GM12875 (cell line): Measurements from ENCODE around the gene TATDN2.
A peak's percentile ranks its signal among the peaks of the same experiment; 100 is the strongest.
"Not testable (repeated sequence)": the region's sequence is repeated elsewhere in the genome, so short reads cannot be mapped to it uniquely, and the experiment has no call there.

Source experiments
- H3K4me3 ChIP-seq: one replicate; pipeline ENCODE4 v1.5.1; 2011; ENCODE audit warnings: low read depth, low read length, control low read depth
- TF ChIP-seq, protein P1 (sequence below): IDR thresholded peaks from 2 replicates; pipeline ENCODE4 v1.5.1; 2011; ENCODE audit warnings: low read depth, mild to moderate bottlenecking, control low read depth, inconsistent platforms, low read length, moderate library complexity, borderline replicate concordance; ENCODE audit not compliant: insufficient read depth

The TATDN2 gene

DNA sequence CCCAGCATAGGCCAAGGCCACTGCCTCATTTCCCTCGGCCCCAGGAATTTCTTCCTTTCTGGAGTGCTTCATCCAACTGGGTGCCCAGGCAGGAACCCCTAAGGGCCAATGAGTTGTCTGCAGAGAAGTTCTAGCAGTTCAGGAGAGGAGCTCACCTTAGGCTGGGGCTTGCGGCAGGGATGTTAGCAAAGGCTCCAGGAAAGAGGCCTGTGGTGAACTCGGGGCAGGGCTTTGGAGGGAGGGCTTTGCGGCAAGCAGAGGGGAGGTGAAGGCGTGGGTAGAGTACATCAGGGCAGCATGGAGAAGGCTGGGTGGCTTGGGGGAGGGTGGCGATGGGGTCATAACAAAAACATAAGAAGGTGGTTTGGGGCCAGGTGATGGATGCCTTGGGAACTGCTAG lies 43.4 kb downstream of the TATDN2 start:
- TF ChIP-seq, protein P1, sequence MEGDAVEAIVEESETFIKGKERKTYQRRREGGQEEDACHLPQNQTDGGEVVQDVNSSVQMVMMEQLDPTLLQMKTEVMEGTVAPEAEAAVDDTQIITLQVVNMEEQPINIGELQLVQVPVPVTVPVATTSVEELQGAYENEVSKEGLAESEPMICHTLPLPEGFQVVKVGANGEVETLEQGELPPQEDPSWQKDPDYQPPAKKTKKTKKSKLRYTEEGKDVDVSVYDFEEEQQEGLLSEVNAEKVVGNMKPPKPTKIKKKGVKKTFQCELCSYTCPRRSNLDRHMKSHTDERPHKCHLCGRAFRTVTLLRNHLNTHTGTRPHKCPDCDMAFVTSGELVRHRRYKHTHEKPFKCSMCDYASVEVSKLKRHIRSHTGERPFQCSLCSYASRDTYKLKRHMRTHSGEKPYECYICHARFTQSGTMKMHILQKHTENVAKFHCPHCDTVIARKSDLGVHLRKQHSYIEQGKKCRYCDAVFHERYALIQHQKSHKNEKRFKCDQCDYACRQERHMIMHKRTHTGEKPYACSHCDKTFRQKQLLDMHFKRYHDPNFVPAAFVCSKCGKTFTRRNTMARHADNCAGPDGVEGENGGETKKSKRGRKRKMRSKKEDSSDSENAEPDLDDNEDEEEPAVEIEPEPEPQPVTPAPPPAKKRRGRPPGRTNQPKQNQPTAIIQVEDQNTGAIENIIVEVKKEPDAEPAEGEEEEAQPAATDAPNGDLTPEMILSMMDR, result no peak
- H3K4me3 ChIP-seq, result no peak overlapping the region

DNA sequence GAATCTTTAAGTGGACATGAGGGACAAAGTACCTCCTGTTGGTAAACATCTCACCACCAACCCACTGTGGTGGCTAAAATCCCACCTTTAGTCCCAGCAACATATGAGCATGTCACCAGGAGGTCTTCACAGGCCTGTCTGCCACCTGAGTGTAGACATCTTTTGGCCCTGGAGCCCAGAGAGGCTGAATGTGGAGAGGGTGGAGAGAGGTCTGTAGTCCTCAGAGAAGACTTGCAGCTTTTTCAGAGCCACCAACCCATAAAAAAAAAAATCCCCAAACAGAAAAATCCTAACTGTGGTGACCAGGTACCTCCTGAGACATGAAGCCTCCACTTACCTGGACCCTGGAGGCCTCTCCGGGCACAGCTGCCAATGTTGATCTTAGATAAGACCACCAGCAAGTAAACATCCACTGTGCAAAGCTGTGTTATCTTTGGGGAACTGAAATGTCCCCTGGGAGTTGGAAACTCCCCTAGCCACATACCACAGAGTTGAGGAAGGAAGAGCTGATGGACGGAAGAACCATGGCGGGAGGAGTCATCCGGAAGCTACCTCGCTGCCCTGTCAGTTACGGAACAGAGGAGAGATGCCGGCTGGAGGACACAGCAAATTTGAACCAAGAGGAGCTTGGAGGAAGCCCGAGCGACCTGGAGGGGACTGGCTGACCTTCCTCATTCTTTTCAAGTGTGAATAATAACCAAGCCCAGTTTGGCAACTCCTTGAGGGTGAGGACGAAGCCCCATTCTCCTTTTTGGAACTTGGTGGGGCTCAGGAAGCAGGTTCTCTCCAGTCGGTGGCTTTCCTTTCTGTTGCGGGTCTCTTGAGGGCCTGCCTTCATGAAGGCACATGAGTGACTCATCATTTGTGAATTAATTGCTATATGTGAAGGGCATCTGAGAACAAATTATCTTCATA lies 44.5 kb downstream of the TATDN2 start, which contains the start of gene GHRL:
GHRL (minus strand) TSS at position 443 of the 915 bp plus-strand sequence. CDS start 2,767 bp downstream, outside the sequence.
- H3K4me3 ChIP-seq, result peak within 1 kb of the TSS; percentile 44
- TF ChIP-seq, protein P1, result no peak

DNA sequence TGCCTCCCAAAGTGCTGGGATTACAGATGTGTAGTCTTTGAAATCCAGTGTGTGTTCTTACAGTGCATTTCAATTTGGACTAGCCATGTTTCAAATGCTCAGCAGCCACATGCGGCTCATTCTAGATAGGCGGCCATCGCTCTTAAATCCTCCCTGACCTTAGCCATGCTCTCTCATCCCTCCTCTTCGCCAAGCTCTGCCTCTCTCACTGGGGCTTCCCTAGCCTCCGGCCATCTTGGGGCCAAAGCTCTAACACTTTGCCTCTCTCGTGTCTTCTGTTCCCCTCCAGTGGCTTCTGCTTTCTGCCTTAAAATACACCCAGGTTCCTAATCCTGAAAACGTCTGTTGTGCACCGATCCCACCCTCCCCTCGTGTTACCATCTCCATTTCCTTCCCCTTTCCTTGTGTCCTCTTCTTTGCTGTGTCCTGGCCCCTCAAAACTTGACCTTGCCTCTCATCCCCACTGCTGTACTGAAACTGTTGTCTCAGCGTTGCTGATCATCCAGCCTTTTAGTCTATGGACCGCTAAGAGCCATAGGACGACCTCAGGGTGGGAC lies 45.8 kb downstream of the TATDN2 start:
- no peak overlapping the region for H3K4me3 ChIP-seq
- TF ChIP-seq, protein P1, result no peak

- H3K4me3 ChIP-seq, result not testable (repeated sequence)
These were observed 49.8 kb downstream of the TATDN2 start for GRCh38 chr3:10298064-10298463.

GRCh38 chr3:10299175-10299574 lies 50.9 kb downstream of the TATDN2 start:
- no peak overlapping the region for H3K4me3 ChIP-seq
- TF ChIP-seq, protein P1, result no peak

DNA sequence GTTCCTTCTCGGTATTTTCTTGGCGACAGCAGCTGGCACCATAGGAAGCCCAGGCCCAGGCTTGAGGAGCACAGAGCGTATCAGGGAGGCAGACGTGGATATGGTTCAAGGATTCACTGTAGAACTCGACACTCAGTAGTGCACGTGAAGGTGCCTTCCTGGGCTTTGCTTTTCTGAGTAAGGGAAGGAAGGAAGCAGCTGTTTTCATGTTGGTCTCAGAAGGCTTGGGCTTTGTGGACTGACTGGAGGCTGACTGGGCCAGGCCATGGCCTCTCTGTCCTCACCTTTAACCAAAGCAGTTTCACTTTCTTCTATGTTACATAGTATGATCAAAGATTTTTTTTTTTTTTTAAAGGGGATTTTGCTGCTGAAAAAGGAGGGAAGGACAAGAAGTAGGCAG lies 51.4 kb downstream of the TATDN2 start:
- TF ChIP-seq, protein P1, result no peak
- no peak overlapping the region for H3K4me3 ChIP-seq

DNA sequence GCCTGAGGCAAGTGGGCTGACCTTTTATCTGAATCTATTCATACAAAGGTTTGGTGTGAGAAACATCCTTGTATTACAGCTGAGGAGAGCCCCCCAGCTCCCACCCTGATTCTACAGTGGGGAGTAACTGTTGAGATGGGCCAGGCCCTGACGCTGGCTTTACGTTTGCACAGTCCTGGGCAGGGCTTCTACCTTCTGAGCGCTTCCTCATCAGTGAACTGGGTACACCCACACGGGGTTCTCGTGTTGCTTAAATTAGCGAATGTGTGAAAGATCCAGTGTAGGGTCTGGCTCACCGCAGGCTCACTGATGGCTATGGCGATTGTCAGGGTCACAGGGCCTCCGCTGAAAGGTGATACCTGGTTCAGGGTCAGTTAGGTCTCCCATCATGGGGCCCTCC lies 51.8 kb downstream of the TATDN2 start:
- TF ChIP-seq, protein P1, result no peak
- no peak overlapping the region for H3K4me3 ChIP-seq
